HG02840 (cell line): Measurements from ENCODE around the gene VWA2.

Experiments used
- ATAC-seq: cut with Tn5 transposase; IDR thresholded peaks from one replicate; pipeline ENCODE4 v1.9.1; 2021; ENCODE audit warnings: mild to moderate bottlenecking, moderate library complexity, moderate number of reproducible peaks; ENCODE audit not compliant: unreplicated experiment, low FRiP score

Gene VWA2

DNA sequence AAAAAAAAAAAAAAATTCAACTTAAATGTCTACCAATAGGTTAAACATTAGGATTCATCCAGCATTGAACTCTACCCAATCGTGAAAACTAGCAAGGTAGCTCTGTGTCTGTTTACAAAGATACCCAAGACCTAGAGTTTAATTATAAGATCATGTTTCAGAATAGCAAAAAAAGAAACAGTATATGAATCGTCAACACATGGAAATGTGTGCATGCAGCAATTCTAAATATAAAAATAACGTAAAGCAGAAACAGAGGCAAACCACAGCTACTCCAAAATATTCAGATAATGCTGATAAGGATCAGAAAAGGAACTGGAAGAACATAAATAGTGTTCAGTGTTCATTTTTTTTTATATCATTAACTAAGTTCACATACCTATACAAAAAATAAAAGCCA, 96.6 kb downstream of the VWA2 start:
- no peak for ATAC-seq

DNA sequence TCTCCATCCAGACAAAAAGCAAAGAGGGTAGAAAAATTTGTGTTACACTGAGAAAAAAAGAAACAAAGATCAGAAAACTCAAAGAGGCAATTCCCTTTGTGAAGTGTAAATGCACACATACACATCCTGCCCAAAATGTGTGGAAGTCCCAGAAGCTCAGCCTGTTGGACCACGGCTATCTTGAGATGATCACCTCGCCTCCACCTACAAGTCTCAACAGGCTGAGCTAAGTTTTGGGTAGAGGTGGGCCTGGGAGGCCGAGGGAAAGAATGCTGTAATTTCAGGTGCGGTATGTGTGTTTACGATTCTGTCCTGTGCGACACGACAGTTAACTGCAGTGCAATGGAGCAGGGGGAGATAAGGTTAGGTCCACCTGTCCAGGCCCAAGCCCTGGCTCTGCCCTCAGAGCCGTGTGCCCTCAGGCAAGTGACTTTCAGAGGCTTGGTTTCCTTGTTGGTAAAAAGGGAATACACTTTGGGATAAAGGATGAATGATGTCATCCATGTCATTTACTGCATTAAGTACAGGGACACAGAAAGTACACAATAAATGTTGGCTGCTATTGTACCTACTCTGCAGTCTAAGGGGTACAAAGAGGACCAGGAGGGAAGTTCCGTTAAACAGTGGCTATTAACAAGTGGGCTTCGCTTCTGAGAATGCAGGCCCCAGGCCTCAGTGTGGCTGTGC, 97.9 kb downstream of the VWA2 start:
- no peak for ATAC-seq

- ATAC-seq = no peak
Observed at GRCh38 chr10:114337510-114338462, 98.7 kb downstream of the VWA2 start.

DNA sequence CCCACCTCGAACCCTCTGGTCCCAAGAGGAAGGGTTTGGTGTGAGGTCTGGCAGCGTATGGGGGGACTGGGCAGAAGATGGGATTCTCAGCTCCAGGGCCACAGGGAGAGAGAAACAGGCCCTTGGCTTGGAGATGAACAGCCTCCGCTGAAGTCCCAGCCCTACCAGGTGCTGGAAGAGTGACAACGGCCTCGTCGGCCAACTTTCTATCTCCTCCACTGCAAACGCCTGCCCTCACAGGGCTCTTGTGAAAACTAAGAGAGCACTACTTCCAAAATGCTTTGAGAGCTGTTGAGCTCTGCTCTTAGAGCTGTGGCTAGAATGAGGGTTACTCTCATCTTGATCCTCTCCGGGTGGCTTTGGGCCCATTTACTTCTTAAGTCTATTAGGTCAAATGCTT, 101.8 kb downstream of the VWA2 start:
- ATAC-seq = no peak
